GM18858 (cell line): Measurements from ENCODE around the gene TMEM191C.
"Not testable (repeated sequence)": the region's sequence is repeated elsewhere in the genome, so short reads cannot be mapped to it uniquely, and the experiment has no call there.

ENCODE experiments used
- ATAC-seq: cut with Tn5 transposase; IDR thresholded peaks from one replicate; pipeline ENCODE4 v1.9.1; 2021; ENCODE audit not compliant: unreplicated experiment

TMEM191C gene

GRCh38 chr22:21469097-21469994 is 2.2 kb downstream of the TMEM191C start:
- not testable (repeated sequence) for ATAC-seq

- not testable (repeated sequence) for ATAC-seq
These were observed 5.8 kb downstream of the TMEM191C start for GRCh38 chr22:21472984-21473383.

- ATAC-seq: not testable (repeated sequence)
These were observed 6.5 kb downstream of the TMEM191C start for GRCh38 chr22:21473664-21474063.

GRCh38 chr22:21484039-21484438 is 16.9 kb downstream of the TMEM191C start:
- not testable (repeated sequence) for ATAC-seq

GRCh38 chr22:21487723-21488122 is 20.5 kb downstream of the TMEM191C start:
- not testable (repeated sequence) for ATAC-seq

GRCh38 chr22:21489149-21489680 is 22.0 kb downstream of the TMEM191C start:
- not testable (repeated sequence) for ATAC-seq

- not testable (repeated sequence) for ATAC-seq
These were observed 23.4 kb downstream of the TMEM191C start for GRCh38 chr22:21490556-21490955.

- not testable (repeated sequence) for ATAC-seq
These were observed 25.1 kb downstream of the TMEM191C start for GRCh38 chr22:21492271-21492670.

- not testable (repeated sequence) for ATAC-seq
These were observed 26.9 kb downstream of the TMEM191C start for GRCh38 chr22:21493789-21494782.

- not testable (repeated sequence) for ATAC-seq
These were observed 30.8 kb downstream of the TMEM191C start for GRCh38 chr22:21497984-21498383.

- ATAC-seq: not testable (repeated sequence)
These were observed 31.3 kb downstream of the TMEM191C start for GRCh38 chr22:21498489-21498888.

- not testable (repeated sequence) for ATAC-seq
These were observed 32.7 kb downstream of the TMEM191C start for GRCh38 chr22:21499623-21500506.

GRCh38 chr22:21510397-21510796 is 43.2 kb downstream of the TMEM191C start:
- not testable (repeated sequence) for ATAC-seq

- ATAC-seq: not testable (repeated sequence)
These were observed 44.8 kb downstream of the TMEM191C start for GRCh38 chr22:21512022-21512421.

GRCh38 chr22:21514117-21514516 is 46.9 kb downstream of the TMEM191C start:
- not testable (repeated sequence) for ATAC-seq

GRCh38 chr22:21515234-21515633 is 48.0 kb downstream of the TMEM191C start:
- not testable (repeated sequence) for ATAC-seq

- ATAC-seq: not testable (repeated sequence)
These were observed 49.3 kb downstream of the TMEM191C start for GRCh38 chr22:21516522-21516921.

GRCh38 chr22:21516970-21517764 is 50.0 kb downstream of the TMEM191C start:
- peak; percentile 78 for ATAC-seq
